Forelimb muscle (tissue), 1 donor: ENCODE results near the gene NR4A2. TPM values are rescaled to one million over a fixed set of nuclear protein-coding genes. Genes with fewer than 3 reads are reported as not detected.
A peak's percentile ranks its signal among the peaks of the same experiment; 100 is the strongest.
"Not testable (repeated sequence)": the region's sequence is repeated elsewhere in the genome, so short reads cannot be mapped to it uniquely, and the experiment has no call there.

ENCODE experiments used
- DNase-seq: peaks from one replicate; pipeline ENCODE4 v3.0.0-alpha.2; 2013; ENCODE audit warnings: low read depth
- polyA plus RNA-seq: library from polyadenylated mRNA; unstranded; fragments of 120-200 nt; gene quantifications from one replicate; pipeline ENCODE4 v1.2.1, GENCODE V29; 2013; ENCODE audit not compliant: insufficient read length

Gene NR4A2
- polyA plus RNA-seq, 1 donor: 1.6 TPM

- DNase-seq: no peak
These were observed 11.1 kb downstream of the NR4A2 start for GRCh38 chr2:156321243-156321904.

GRCh38 chr2:156320486-156321098 is 11.9 kb downstream of the NR4A2 start:
- DNase-seq: no peak

GRCh38 chr2:156319811-156320485 is 12.6 kb downstream of the NR4A2 start:
- no peak for DNase-seq

GRCh38 chr2:156317631-156318030 is 14.9 kb downstream of the NR4A2 start:
- DNase-seq: no peak

- DNase-seq: no peak
These were observed 20.5 kb downstream of the NR4A2 start for GRCh38 chr2:156311976-156312375.

- no peak for DNase-seq
These were observed 21.7 kb downstream of the NR4A2 start for GRCh38 chr2:156310773-156311172.

- DNase-seq: no peak
These were observed 22.6 kb downstream of the NR4A2 start for GRCh38 chr2:156309917-156310316.

GRCh38 chr2:156309167-156309566 is 23.4 kb downstream of the NR4A2 start:
- DNase-seq: no peak

GRCh38 chr2:156306821-156307220 is 25.7 kb downstream of the NR4A2 start:
- DNase-seq: no peak

- DNase-seq: no peak
These were observed 27.4 kb downstream of the NR4A2 start for GRCh38 chr2:156305121-156305520.

GRCh38 chr2:156300337-156300736 is 32.2 kb downstream of the NR4A2 start:
- no peak for DNase-seq

- DNase-seq: no peak
These were observed 37.5 kb downstream of the NR4A2 start for GRCh38 chr2:156294945-156295580.

GRCh38 chr2:156293382-156293781 is 39.1 kb downstream of the NR4A2 start:
- not testable (repeated sequence) for DNase-seq

- peak; percentile 50 for DNase-seq
These were observed 52.9 kb downstream of the NR4A2 start for GRCh38 chr2:156279446-156280150.

Other genes starting within 250 kb of the NR4A2 start
- gene GPD2, start 103.7 kb upstream of the NR4A2 start, polyA plus RNA-seq: 11.8 TPM